HG03342 (cell line): ENCODE data around the gene SUGCT.
"Not testable (repeated sequence)": the region's sequence is repeated elsewhere in the genome, so short reads cannot be mapped to it uniquely, and the experiment has no call there.

Experiments used
- ATAC-seq: cut with Tn5 transposase; IDR thresholded peaks from one replicate; pipeline ENCODE4 v1.9.1; 2021; ENCODE audit warnings: mild to moderate bottlenecking, moderate library complexity; ENCODE audit not compliant: unreplicated experiment

The SUGCT gene

DNA sequence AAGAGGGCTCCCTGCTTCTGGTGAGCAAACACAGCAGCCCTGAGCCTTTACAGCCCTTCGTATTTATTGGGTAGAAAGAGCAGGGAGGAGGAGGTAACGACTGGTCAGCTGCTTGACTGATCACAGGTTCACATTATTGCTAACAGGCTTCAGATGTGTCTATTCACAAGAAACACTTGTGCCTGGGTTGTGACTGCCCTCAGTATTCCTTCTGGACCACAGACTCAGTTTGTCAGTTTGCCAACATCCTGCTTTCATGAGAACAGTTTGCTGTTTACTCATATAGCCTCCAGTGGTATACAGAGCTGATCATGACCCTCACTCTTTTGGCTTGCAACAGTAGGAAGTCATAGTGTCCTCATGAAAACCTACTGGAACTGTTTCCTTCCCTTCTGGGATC, 467.5 kb downstream of the SUGCT start:
- ATAC-seq = not testable (repeated sequence)

DNA sequence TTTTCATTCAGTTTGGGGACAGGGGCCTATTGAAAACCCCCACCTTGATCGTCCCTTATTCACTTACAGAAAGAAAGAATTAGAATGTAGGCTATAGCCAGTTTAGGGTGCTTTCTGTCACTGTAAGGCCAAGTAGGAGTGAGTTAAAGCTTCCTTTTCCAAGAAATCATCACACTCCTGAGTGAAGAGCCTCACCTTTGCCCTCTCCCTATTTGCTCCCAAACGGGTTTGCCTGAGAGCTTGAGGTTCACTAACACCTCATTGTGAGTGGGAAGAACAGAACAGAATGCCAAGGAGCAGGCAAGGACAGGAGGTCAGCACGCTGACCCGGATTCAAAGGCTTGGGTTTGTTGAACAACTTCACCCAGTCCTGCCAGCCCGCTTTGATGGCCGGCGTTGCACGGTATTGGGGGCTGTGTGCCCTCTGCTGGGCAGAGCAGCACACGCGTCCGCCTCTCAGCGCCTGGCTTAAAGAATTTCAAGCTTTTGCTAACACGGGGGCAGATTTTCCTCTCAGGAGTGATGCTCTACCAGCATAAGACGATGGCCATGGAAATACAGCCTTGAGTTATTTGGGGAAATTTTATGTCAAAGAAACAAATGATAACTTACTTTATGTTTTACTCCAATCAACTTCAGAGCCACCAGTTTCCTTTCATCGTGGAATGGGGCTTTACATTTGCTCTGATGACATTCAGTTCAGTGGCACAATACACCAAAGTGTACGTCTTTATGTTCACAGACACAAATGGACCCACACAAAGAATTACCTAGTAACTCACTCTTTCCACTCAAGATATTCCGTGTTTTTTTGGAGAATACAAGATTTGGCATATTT, 470.0 kb downstream of the SUGCT start:
- peak; percentile 73 for ATAC-seq

DNA sequence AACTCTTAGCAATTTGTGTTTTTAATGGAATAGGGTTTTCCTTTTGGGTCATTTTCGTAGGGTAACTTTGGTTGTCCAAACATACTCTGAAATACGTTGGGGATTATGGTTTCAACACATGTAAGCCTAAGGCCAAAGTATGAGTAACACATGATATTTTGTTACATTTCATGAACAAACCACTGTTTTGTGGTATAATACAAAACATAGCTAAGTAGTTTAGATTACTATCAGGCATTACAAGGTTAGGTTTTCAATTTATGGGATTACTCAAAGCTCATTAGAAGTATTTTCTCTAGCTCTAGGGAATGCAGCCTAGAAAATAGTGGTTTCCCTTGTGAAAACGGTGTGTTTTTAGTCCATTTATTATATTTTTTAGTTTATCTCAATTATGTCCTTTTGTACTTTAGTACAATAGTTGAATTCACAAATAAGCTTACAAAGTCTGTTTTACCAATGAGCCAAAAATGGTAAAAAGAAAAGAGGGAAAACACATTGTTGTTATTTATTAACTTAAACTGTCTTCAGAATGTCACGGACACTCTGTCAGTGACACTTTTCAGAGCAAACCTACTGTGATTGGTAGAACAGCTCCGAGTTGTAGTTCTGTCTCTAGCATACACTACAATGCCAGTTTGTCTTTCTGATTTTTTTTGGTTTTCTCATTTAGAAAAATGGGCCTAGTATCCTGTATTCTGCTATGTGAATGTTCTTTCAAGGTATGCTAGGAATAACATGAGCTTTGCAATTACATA, 473.7 kb downstream of the SUGCT start:
- ATAC-seq = no peak

DNA sequence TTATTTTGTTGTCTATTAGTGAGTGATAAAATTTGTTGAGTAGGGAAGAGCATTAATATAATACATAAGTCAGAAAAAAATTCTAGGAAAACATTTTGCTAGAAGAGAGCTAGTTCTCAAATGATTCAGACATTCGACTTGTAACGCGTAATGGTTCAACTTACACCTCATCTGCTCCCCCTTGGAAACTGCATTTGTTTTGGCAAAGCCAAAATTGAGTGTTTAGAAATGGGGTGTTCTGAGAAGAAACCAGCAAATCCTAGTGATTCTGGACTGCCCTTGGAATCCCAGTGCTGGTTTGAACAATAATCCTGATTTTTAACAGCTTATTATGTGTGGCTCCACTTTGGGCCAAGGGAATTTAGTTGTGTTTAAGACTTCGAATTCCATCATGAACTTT, 475.7 kb downstream of the SUGCT start:
- ATAC-seq = no peak

DNA sequence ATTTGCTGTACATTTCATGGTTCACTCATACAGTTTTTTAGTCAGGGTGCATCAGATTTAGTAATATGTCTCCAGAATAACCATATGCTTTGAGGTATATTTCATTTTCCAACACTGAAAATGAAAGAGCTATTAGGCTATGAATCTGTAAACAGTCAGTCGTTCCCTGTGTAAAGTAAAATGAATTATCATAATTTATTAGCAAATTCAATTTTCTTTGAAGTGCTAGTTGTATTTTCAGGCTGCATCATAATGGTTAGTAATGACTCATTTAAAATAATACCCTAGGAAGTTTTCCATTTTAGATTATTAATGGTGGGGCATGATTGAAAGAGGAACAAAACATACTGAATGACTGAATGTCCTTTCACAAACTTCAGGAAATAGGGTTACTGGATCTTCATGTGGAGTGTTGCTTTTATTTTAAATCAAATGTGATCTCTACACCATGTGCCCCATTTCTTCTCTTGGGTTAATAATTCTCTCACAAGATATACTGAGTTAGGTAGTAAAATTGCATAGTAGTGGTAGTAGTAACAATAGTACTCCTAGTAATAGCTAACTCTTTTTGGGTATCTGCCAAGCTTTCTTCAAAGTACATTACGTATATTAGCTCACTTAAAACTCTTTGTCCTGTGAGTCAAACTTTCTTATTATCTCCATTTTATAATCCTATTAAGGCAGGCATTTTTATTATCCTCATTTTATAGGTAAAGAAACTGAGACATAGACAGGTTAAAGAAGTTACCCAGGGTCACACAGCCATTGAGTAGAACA, 476.5 kb downstream of the SUGCT start:
- no peak for ATAC-seq

DNA sequence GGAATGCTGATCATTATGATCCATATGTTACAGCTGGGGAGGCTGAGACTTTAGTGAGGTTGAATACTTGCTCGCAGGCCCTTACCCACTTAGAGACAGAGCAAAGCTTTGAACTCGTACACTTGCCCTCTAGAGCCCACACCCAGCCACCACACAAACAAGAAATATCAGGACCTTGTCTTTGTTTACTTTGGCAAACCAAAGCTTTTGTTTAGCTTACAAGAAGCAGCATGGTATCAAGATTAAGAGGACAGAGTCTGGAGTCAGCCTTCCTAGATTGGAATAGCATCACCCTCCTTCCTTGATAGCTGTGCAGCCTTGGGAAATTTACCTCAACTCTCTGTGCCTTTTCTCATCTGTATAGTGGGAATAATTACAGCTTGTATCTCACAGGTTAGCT, 477.5 kb downstream of the SUGCT start:
- no peak for ATAC-seq

DNA sequence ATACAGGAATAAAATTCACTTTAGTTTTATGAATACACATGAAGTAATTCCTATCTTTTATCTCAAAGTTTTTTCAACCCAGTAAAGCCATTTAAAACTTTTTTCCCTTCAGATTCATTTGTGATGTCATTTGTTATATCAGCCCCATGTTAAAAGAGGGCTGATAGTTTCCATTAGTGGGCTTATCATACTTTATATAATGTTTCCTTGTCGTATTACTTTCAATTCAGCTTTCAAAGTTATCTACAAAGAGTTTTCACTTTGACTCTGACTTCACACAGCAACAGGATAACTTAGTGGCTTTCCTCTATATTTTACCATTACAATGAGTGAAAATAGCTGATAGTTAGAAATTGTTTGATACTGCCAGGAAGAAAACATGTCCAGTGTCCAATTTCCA, 484.8 kb downstream of the SUGCT start:
- ATAC-seq = no peak

DNA sequence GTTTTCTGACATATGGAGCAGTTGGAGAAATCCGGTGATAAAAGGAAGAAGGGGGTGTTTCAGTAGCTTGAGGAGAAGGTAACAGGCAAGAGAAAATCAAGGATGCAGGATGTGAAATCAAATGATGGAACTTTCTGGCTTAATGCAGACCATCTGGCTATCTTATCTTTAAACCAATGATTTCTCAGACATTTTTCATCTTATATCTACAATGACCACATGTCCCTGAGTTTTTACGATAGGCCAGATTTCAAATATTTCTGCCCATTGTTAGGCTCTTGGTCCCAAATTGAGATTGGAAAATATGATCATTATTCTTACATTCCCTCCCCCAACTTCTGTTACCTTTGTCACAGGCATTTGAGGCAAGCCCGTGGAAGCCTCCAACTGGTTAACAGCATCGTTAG, 486.8 kb downstream of the SUGCT start:
- no peak for ATAC-seq

DNA sequence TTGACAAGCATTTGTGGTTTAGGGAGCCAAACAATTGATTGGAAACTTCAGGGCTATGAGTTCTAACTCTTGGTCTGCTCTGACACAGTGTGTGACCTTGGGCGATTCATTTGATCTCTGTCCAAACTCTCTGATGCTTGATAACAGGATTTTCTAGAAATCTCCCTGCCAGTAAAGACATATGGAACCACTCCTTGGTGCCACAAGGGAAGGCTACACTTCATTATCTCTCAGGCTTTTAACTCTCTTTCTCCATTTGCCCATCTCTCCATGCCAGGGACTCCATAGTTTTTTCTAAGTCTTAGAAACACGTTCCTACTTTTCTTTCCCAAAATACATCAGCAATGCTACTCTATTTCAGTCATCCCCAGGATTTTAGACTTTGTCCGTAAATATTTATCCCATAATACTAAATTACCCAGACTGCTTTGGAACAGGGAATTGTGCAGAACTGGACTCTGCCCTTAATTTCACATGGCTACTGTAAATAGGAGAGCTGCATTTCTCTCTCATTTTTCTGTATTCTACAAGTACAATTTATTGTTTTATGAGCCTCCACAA, 488.2 kb downstream of the SUGCT start:
- no peak for ATAC-seq

DNA sequence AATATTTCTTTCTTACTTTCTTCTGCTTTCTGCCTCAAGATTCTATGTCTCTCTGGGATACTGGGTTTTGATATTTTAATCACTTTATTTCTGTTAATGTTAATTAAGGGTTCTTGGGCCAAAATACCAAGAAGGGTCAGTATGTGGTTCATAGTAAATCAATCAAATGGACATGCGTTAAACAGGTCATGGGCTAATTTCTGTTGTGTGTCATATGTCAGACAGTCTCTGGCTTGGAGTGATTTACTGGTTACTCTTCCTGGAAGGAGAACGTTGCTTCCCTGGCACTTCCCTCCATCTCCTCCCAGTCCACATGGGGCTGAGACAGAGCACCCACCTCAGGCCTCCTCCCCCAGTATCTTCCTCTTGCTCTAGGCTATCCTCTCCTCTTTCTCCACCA, 489.1 kb downstream of the SUGCT start:
- no peak for ATAC-seq

DNA sequence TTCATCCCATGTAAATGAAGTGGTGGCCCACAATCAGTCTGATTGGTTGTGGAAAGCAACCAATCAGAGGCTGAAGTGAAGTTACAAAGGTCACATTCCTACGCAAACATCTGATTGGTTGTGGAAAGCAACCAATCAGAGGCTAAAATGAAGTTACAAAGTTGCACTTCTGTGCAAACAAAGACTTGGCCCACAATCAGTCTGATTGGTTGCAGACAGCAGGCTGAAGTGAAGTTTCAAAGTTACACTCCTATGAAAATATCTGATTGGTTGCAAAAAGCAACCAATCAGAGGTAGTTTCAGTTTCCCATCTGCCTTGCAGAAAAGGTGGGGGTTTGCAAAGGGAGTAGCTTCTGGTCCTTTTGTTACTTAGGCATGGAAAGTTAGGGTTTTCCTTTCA, 492.6 kb downstream of the SUGCT start:
- not testable (repeated sequence) for ATAC-seq

DNA sequence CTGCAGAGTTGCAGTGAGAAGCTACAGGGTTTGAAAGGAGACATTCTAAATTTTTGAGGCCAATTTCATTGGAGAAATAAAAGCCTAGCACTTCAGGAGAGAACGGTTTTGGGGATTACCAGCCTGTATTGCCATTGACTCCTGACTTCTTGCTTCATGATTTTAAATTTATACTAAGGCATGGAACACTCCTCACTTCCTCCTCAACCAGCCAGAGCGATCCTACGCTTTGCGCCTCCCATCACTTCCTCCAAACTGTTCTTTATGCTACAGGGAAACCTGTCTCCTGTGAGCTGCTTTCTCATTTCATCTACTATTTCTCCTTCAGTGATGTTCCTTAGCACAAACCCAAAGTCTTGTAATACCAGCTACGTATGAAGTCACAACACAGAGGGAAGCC, 495.1 kb downstream of the SUGCT start:
- ATAC-seq = no peak

DNA sequence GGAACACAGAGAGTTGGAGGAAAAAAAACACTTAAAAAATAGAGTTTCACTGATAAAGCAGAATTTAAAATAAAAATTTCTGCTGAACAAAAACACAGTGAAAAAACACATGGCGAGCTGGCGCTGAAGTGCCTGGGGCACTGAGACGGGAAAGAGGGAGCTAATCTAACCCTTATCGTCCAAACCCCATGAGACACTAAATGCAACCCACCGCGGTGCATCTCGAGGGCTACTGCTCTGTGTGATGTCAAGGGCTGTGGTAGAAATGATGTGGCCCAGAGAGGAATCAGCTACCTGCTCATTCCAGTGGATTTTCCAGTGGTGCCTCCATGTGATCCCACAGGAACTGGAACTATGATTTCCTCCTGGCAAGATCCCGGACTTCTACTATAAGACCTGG, 499.3 kb downstream of the SUGCT start:
- no peak for ATAC-seq

DNA sequence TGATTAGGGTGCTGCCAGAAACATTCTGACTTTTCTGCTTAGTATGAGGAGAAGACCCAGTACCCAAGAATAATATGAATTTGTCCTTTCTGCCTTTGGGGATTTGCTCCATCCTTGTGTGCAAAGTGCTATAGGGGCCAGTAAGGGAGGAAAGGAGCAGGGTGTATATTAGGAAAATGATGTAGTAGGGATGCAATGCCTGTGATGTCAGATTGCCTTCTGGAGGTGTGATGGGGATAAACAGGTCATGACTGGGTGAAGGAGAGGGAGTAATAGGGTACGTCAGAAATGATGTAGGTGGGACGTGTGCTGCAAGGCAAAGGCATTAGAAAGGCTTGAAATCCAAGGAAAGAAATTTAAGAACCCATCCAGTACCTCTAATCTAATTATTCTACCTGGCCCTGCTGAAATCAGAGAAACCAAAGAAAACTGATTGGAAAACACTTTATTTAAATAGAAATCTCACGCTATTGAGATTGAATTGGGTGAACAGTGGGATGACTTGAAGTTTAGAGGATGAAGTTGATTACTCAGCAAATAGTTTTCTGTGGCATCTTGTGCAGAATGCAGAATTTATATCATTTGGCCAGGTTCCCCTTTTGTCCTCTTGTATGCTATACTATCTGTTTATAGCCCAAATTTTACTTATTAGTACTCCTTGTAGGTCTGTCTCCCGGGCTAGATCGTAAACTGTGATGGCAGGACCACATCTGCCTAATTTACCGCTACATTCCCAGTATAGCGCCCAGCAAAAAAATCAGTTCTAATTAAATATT, 503.9 kb downstream of the SUGCT start:
- no peak for ATAC-seq

DNA sequence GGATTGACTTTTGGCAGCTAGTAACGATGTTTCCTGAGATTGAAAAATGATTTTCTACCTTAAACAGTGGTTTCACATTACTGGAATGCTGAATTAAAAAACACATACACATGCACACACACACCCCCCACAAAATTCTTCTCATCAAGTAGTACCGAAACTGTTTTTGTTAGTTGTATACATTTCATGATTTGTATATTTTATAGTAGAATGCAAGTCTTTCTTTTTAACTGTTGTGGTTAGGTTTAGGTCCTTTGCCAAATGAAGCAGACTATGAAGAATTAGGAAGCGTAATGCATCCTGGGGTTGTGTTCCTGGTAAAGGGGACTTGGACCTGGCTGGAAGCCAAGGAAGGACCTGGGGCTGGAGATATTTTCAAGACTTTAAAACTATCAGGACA, 505.8 kb downstream of the SUGCT start:
- ATAC-seq = no peak

DNA sequence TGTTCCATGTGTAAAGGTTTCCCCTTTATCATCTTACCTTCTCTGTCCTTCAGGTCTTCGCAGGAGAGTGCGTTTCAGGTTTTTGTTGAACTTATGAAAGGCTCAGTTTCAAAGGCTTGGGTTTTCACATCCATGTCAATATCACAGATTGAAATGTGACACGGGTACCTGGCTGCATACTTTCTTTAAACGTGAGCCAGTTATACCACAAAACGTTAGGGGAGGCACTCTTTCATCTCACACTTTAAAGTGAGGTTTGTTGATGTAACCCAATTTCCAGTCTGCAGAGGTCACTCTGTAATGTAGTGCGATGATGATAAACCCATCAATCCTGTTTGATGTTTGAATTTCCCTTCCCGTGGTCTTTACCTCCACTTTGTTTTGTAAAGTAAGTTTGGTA, 506.9 kb downstream of the SUGCT start:
- no peak for ATAC-seq

DNA sequence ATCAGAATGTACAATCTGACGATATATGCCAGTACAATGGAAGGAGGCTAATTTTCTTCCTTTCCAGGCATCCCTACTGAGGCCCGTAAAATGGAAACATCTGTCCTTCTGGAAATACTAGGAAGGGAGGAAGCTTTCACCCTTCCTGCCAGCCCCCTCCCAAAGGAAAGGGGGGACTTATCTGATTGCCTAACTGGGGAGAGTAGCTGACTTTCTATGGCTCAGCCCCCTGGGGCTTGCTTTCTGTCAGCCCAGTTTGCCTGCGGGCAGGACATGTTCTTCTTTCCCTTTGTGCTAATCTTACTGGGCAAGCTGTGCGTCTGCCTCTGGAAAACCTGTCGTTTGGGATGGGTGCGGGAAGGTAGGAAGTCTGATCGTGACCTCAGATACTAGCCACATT, 508.9 kb downstream of the SUGCT start:
- ATAC-seq = no peak

DNA sequence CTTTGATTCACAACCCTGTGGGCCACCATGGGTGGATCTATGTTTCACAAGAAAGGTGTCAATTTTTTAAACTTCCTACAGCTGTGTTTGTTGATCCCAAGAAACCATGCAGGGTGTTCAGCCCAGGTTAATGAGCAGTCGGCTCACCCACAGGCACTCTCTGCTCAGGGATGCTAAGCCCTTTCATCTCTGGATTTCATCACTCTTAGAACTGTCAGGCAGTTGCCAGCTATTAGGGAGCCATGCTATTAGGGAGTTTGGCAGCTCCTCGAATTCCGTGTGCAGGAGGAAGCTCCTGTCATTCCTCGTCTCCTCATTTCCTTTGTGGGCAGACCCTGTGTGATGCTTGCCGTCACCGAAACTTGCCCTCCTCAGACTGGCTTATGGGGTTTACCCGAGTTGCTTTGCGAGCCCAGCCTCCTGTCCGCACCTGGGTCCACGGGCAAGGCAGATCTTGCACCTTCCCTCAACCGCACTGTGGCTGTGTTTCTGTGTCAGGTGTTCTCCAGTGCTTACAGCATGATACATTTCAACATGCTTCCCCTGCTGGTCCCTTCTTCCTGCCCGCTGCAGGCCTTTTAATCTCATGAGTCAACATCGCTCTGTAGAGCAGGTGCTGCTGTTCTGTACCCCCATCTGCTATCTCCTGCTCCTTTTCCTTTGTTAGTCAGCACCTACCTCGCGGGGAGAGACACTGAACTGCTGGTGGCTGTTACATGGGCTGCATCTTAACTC, 509.8 kb downstream of the SUGCT start:
- no peak for ATAC-seq

DNA sequence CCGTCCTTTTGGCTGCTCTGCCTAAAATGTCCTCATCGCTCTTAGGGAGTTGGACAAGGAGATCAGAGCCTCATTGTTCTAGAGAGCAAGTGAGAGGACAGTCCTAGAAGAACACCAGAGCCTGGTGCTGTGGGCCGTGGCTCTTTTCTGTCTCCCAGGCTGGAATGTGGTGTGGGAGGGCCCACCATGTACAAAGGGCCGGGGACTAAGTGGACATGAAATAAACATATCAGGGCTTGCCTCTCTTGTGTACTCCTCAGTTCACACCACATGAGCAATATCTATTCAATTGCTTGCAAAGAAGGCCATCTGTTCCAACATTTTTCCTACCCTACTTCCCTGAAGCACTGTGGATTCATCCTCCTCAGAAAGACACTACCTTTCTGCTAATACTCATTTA, 510.4 kb downstream of the SUGCT start:
- ATAC-seq = no peak

DNA sequence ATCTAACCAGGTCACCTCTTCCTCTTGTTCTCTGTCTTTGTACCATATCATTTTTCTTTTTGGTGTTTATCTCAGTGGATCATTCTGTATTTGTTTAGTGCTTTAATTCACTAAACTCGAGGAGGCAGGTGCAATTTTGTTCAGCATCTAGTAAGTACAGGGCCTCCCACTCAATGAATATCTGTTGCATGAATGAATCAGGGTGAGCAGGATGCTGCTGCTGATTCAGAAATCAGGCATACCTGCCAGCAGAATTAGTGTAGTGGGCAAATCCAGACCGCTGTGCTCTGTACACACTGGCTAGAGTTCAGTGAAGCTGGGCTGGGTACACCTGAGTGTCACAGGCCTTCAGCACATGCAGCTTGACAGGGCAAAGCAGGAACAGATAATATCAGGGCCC, 511.9 kb downstream of the SUGCT start:
- ATAC-seq = no peak
